ENCODE results near the gene WWC2.
A peak's percentile ranks its signal among the peaks of the same experiment; 100 is the strongest.

The WWC2 gene

DNA sequence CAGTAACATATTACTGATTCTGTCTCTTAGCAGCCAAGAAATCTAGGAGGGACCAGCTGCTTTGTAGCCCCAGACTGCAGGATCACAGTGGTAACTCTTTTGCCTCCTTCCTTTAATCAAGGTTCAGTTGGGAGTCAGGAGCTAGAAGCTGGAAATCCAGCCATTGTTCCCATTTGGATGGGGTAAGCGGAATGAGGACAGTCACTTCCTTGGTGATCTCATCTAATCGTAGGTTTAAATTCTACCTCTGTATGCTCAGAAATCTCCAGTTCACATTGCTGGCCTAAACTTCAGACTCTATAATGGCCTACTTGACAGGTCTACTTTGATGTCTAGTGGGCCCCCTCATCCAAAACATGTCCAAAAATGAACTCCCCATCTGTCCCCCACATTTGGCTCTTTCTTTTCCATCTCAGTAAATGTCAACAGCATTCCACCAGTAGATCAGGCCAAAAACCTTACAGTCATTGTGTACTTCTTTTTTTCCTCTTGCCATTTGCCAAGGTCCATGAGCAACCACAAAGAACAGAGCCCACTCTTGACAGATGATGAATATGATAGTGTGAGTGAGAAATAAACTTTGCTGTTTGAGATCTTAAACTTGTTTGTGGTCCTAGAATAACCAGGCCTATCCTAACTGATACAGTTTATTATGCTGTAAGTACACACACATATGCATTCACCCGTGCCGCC lies 40.1 kb downstream of the WWC2 start:
- no peaks in the 10 kb centered on the region for H3K27me3 ChIP-seq
- TF ChIP-seq Cebpa-rat (IDR thresholded peaks at IDR 0.05) = no peak
- no peaks in the 10 kb centered on the region for H3K36me3 ChIP-seq
- no peak overlapping the region for H3K9ac ChIP-seq
- no peaks in the 10 kb centered on the region for H3K9me3 ChIP-seq
- H4K20me1 ChIP-seq = peaks cover 26% of the 10 kb centered on the region
- peaks cover 16% of the 10 kb centered on the region for H3K4me1 ChIP-seq
- no peak overlapping the region for H3K27ac ChIP-seq
- no peak overlapping the region for H3K4me3 ChIP-seq
- no peak overlapping the region for H3K4me2 ChIP-seq

DNA sequence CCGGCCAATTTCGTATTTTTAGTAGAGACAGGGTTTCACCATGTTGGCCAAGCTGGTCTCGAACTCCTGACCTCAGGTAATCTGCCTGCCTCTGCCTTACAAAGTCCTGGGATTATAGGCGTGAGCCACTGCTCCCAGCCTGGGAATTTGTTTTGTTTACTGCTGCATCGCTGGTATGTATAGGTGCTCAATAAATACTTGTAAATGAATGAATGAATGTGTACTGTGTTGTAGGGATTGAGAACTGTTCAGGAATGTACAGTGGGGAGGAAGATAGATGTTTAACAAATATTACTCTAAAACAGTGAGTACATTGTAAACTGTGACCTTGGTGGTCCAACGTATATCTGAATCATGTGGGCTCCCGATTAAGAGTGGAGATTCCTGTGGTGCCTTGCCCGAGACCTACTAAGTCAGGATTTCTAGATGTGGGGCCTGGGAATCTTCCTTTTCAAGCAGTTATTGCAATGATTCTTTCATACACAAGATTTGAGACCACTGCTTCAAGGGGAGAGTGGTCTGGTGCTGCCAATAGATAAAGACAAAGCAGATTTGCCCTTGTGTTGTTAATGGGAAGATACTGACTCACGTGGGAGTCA lies 41.0 kb downstream of the WWC2 start:
- Histone ChIP-seq H3K9ac (no peak overlapping the region), H3K4me1 (peaks cover 16% of the 10 kb centered on the region), H3K4me3 (no peak overlapping the region), H3K27ac (no peak overlapping the region), H3K9me3 (no peaks in the 10 kb centered on the region), H3K27me3 (no peaks in the 10 kb centered on the region), H4K20me1 (peaks cover 26% of the 10 kb centered on the region), H3K4me2 (no peak overlapping the region), H3K36me3 (no peaks in the 10 kb centered on the region)
- TF ChIP-seq Cebpa-rat (IDR thresholded peaks at IDR 0.05) = no peak

- Histone ChIP-seq H3K27ac (no peak overlapping the region), H4K20me1 (peaks cover 26% of the 10 kb centered on the region), H3K36me3 (no peaks in the 10 kb centered on the region), H3K4me3 (no peak overlapping the region), H3K4me2 (no peak overlapping the region), H3K4me1 (peaks cover 16% of the 10 kb centered on the region), H3K9me3 (no peaks in the 10 kb centered on the region), H3K27me3 (no peaks in the 10 kb centered on the region), H3K9ac (no peak overlapping the region)
- TF ChIP-seq Cebpa-rat (IDR thresholded peaks at IDR 0.05) = no peak
Measured at GRCh38 chr4:183140911-183141320, 41.9 kb downstream of the WWC2 start.

DNA sequence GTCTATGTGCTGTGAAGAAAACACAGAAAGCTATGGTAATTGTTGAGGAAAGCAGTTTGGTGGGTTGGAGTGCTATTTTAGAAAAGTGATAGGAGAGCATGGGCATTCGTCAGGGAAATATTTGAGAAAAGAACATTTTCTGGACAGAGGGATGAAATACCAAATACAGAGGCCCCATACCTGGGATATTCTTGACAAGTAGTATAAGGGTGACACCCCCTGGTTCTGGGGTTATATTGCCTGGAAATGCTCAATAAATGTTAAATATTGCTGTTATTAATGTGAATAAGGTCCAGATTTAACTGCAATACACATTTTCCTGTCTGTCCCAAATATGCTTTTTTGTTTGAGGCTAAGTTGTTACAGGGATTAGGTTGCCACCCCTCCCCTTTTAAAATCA lies 42.9 kb downstream of the WWC2 start:
- Histone ChIP-seq H3K27me3 (no peaks in the 10 kb centered on the region), H3K4me1 (peaks cover 16% of the 10 kb centered on the region), H3K36me3 (no peaks in the 10 kb centered on the region), H3K9me3 (no peaks in the 10 kb centered on the region), H3K9ac (no peak overlapping the region), H4K20me1 (peaks cover 26% of the 10 kb centered on the region), H3K4me3 (no peak overlapping the region), H3K27ac (no peak overlapping the region), H3K4me2 (peak overlapping the region; percentile 57)
- TF ChIP-seq Cebpa-rat (IDR thresholded peaks at IDR 0.05) = no peak

DNA sequence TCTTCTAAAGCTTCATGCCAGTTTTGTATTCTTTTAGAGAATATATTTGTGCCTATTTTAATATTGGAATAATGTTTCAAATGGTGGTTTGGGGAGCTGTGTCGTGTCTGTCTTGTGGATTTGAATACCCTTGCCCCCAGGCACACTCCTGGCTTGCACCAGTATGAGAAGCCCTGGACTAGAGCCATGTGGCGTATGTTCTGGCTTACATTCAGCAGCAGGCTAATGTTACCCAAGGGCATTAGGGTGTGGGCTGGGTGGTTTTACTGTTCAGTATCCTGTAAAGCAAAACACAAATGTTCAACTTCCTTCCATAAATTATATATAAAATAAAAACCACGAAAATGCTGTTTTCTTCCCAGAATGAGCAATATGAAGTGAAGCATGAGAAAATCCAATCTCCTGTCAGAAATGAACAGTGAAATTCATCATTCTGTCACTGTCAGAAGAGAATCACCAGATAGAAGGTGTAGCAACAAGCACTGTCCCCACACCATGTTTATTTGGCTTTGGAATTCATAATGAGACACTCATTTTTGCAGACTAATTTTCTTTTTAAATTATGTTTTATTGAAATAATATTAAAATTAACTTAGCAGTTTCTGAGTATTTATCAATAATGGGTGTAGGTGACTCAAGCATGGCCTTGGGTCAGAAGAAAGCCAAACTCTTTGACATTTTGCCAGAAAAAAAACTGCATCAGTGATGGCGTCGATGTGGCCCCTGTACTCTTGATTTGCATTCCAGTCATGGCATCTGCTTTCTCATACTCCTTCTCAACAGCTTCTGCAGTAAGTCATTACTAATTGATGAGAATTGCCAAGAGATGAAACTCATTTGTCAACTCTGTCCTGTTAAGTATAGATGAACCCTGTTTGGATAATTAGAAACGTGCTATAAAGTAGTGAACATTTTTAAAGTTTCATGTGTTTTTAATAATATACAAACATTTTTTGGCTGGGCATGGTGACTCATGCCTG lies 43.8 kb downstream of the WWC2 start:
- Histone ChIP-seq H3K4me3 (no peak overlapping the region), H3K9me3 (no peaks in the 10 kb centered on the region), H4K20me1 (peaks cover 26% of the 10 kb centered on the region), H3K27ac (no peak overlapping the region), H3K4me1 (peaks cover 16% of the 10 kb centered on the region), H3K4me2 (peak overlapping the region; percentile 57), H3K27me3 (no peaks in the 10 kb centered on the region), H3K9ac (no peak overlapping the region), H3K36me3 (no peaks in the 10 kb centered on the region)
- TF ChIP-seq Cebpa-rat (IDR thresholded peaks at IDR 0.05) = no peak

GRCh38 chr4:183144787-183145186 lies 45.7 kb downstream of the WWC2 start:
- H3K27me3 ChIP-seq = no peaks in the 10 kb centered on the region
- peaks cover 26% of the 10 kb centered on the region for H4K20me1 ChIP-seq
- no peak overlapping the region for H3K4me3 ChIP-seq
- no peaks in the 10 kb centered on the region for H3K9me3 ChIP-seq
- H3K36me3 ChIP-seq = no peaks in the 10 kb centered on the region
- H3K27ac ChIP-seq = no peak overlapping the region
- H3K4me1 ChIP-seq = peaks cover 16% of the 10 kb centered on the region
- H3K4me2 ChIP-seq = no peak overlapping the region
- H3K9ac ChIP-seq = no peak overlapping the region
- TF ChIP-seq Cebpa-rat (IDR thresholded peaks at IDR 0.05) = no peak

- Histone ChIP-seq H3K4me3 (no peak overlapping the region), H3K4me1 (peaks cover 16% of the 10 kb centered on the region), H3K36me3 (no peaks in the 10 kb centered on the region), H3K27me3 (no peaks in the 10 kb centered on the region), H3K9ac (no peak overlapping the region), H4K20me1 (peaks cover 25% of the 10 kb centered on the region), H3K4me2 (no peak overlapping the region), H3K9me3 (no peaks in the 10 kb centered on the region), H3K27ac (no peak overlapping the region)
- no peak for TF ChIP-seq Cebpa-rat (IDR thresholded peaks at IDR 0.05)
Measured at GRCh38 chr4:183145773-183146172, 46.7 kb downstream of the WWC2 start.

DNA sequence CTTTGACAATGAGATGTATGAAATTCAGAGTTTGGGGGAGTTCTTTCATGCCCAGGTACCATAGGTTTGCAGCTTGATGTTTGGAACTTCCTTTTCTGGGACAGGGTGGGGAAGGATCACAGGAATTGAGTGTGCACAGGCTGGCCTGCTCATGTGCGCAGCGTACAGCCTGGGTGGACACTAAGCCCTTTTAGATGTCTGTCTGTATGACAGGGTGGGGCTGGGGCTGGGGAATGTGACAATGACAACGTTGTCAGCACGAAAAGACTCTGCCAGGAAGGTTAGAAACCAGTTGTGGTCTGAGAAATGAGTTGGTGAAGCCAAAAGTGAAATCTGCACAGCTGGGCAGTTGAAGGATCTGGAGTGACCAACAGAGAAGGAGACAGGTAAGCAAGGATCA lies 47.4 kb downstream of the WWC2 start:
- H3K4me2 ChIP-seq = no peak overlapping the region
- peaks cover 16% of the 10 kb centered on the region for H3K4me1 ChIP-seq
- H3K27ac ChIP-seq = no peak overlapping the region
- H3K9ac ChIP-seq = no peak overlapping the region
- H4K20me1 ChIP-seq = peaks cover 18% of the 10 kb centered on the region
- no peaks in the 10 kb centered on the region for H3K9me3 ChIP-seq
- no peak overlapping the region for H3K4me3 ChIP-seq
- no peaks in the 10 kb centered on the region for H3K36me3 ChIP-seq
- H3K27me3 ChIP-seq = no peaks in the 10 kb centered on the region
- TF ChIP-seq Cebpa-rat (IDR thresholded peaks at IDR 0.05) = no peak

DNA sequence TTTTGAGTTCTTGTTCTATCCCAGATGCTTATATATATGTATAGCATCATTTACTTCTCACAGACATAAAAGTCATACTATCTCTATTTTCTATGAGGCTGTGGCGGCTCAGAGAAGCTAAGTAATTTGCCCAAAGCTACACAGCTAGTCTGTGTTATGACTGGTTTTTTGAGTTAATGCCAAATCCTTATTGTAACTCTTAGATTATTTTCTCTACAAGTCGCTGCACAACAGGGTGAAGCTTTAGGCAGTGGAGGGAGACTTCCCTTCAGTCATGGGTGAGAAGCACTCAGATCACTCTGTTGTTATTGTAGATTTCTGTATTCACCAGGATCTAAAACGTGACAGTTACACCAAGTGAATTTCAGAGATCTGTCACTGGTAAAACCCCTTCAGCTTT lies 48.1 kb downstream of the WWC2 start:
- no peaks in the 10 kb centered on the region for H3K36me3 ChIP-seq
- H3K9ac ChIP-seq = no peak overlapping the region
- peaks cover 10% of the 10 kb centered on the region for H4K20me1 ChIP-seq
- H3K4me2 ChIP-seq = no peak overlapping the region
- H3K27ac ChIP-seq = no peak overlapping the region
- H3K9me3 ChIP-seq = no peaks in the 10 kb centered on the region
- peaks cover 11% of the 10 kb centered on the region for H3K4me1 ChIP-seq
- no peaks in the 10 kb centered on the region for H3K27me3 ChIP-seq
- H3K4me3 ChIP-seq = no peak overlapping the region
- TF ChIP-seq Cebpa-rat (IDR thresholded peaks at IDR 0.05) = no peak

- no peaks in the 10 kb centered on the region for H3K27me3 ChIP-seq
- no peaks in the 10 kb centered on the region for H3K36me3 ChIP-seq
- no peaks in the 10 kb centered on the region for H3K9me3 ChIP-seq
- H3K4me3 ChIP-seq = no peak overlapping the region
- H3K9ac ChIP-seq = no peak overlapping the region
- peaks cover 3% of the 10 kb centered on the region for H3K4me1 ChIP-seq
- peaks cover 3% of the 10 kb centered on the region; the same call in 1 of the 2 replicates for H4K20me1 ChIP-seq
- H3K27ac ChIP-seq = no peak overlapping the region
- TF ChIP-seq Cebpa-rat (IDR thresholded peaks at IDR 0.05) = no peak
- no peak overlapping the region for H3K4me2 ChIP-seq
Measured at GRCh38 chr4:183147983-183148382, 48.9 kb downstream of the WWC2 start.
